Neural progenitor cell (in vitro differentiated cells): ENCODE measurements around the gene AKR7A3. TPM values are rescaled to one million over a fixed set of nuclear protein-coding genes. Genes with fewer than 3 reads are reported as not detected.
A peak's percentile ranks its signal among the peaks of the same experiment; 100 is the strongest.

ENCODE experiments used
- DNase-seq: peaks from one replicate; pipeline ENCODE4 v3.0.0-alpha.2; 2016; ENCODE audit warnings: low spot score
- H2AFZ ChIP-seq: fragments of 200-600 bp; sonication (generic); replicated peaks from 2 replicates; pipeline ENCODE4 v1.6.1; 2016; ENCODE audit warnings: antibody characterized with exemption
- H3F3A ChIP-seq: fragments of 200-600 bp; sonication (generic); 2 replicates; pipeline ENCODE4 v1.6.1; 2016; ENCODE audit warnings: antibody characterized with exemption, low read depth
- H3K27ac ChIP-seq: fragments of 200-600 bp; sonication (generic); 2 replicates; pipeline ENCODE4 v1.5.1; 2016; ENCODE audit warnings: mild to moderate bottlenecking
- H3K27me3 ChIP-seq: fragments of 200-600 bp; sonication (generic); 2 replicates; pipeline ENCODE4 v1.6.1; 2016; ENCODE audit warnings: mild to moderate bottlenecking, moderate library complexity
- H3K36me3 ChIP-seq: fragments of 200-600 bp; sonication (generic); 2 replicates; pipeline ENCODE4 v1.5.1; 2016
- H3K4me1 ChIP-seq: fragments of 200-600 bp; sonication (generic); 2 replicates; pipeline ENCODE4 v1.6.1; 2016; ENCODE audit warnings: mixed run types
- H3K4me2 ChIP-seq: fragments of 200-600 bp; sonication (generic); 2 replicates; pipeline ENCODE4 v1.6.1; 2016
- H3K4me3 ChIP-seq: fragments of 200-600 bp; sonication (generic); 2 replicates; pipeline ENCODE4 v1.5.1; 2016
- H3K79me2 ChIP-seq: fragments of 200-600 bp; sonication (generic); 2 replicates; pipeline ENCODE4 v1.6.1; 2016; ENCODE audit warnings: low read depth
- H3K9ac ChIP-seq: fragments of 200-600 bp; sonication (generic); 2 replicates; pipeline ENCODE4 v1.6.1; 2016
- H3K9me3 ChIP-seq: fragments of 200-600 bp; sonication (generic); 2 replicates; pipeline ENCODE4 v1.5.1; 2016; ENCODE audit warnings: low read depth
- H4K20me1 ChIP-seq: fragments of 200-600 bp; sonication (generic); 2 replicates; pipeline ENCODE4 v1.6.1; 2016; ENCODE audit warnings: low read depth
- H3K27ac Mint-ChIP-seq: 3 replicates; pipeline ENCODE4 v1.8.0; 2021; ENCODE audit warnings: mixed read lengths
- H3K27me3 Mint-ChIP-seq: 2 replicates; pipeline ENCODE4 v1.8.0; 2022; ENCODE audit warnings: low read depth, mild to moderate bottlenecking, inconsistent platforms, moderate library complexity, mixed read lengths; ENCODE audit not compliant: insufficient read depth
- H3K36me3 Mint-ChIP-seq: 3 replicates; pipeline ENCODE4 v1.8.0; 2021; ENCODE audit warnings: mixed read lengths
- H3K4me1 Mint-ChIP-seq: 3 replicates; pipeline ENCODE4 v1.8.0; 2021; ENCODE audit warnings: mixed read lengths
- H3K4me3 Mint-ChIP-seq: 3 replicates; pipeline ENCODE4 v1.8.0; 2021; ENCODE audit warnings: mild to moderate bottlenecking, moderate library complexity, mixed read lengths
- H3K9me3 Mint-ChIP-seq: 3 replicates; pipeline ENCODE4 v1.8.0; 2020; ENCODE audit warnings: mixed read lengths
- CTCF ChIP-seq: fragments of 200-600 bp; sonication (generic); IDR thresholded peaks from 2 replicates; pipeline ENCODE4 v1.5.1; 2017; ENCODE audit warnings: antibody characterized with exemption, mild to moderate bottlenecking
- EZH2 ChIP-seq: fragments of 200-600 bp; sonication (generic); IDR thresholded peaks from 2 replicates; pipeline ENCODE4 v1.6.1; 2017; ENCODE audit warnings: antibody characterized with exemption, mild to moderate bottlenecking, moderate library complexity
- EZH2phosphoT487 ChIP-seq: fragments of 200-600 bp; sonication (generic); IDR thresholded peaks from 2 replicates; pipeline ENCODE4 v1.6.1; 2017; ENCODE audit warnings: antibody characterized with exemption
- total RNA-seq: library from RNA; depleted of rRNA; stranded (reverse); fragments of >200 nt; gene quantifications from 2 replicates; pipeline ENCODE4 v1.2.3, GENCODE V29; 2015; ENCODE audit warnings: low replicate concordance

AKR7A3 gene
- total RNA-seq, 1 donor from 2014 or later = not detected

DNA sequence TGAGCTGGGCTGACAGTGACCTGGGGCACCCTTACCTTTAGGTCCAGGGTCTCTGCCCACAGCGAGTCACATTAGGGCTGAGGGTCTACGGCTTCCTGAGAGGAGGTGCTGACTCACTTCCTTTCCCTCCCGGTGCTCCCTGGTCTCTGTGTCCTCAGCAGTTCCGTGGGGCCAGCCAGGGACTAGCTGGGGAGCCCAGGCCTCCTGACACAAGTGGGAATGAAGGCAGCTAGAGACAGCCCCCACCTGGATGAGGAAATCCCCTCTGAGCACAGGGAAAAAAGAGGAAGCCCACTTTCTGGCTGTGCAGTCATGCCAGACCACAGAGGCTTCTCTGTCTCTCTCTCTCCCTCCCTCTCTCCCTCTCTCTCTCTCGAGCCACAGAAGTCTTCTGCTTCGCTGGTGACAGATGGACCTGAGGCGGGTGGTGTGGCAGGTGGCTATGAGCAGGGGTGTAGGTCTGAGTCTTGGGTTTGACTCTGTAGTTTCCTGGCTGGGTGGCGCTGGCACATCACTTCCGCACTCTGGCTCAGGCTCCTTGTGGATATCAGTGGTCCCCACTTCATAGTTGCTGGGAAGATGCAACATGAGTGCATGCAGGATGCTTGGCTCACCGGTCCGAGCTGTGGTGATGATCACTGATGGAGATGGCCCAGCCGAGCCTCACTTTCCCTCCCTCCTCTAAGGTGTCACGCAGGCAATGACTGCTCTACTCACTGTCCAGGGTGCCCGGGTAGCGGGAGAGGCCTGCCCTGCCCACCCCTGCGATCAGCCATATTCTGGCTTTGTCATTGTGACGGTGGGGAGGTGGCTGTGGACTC lies 27.0 kb upstream of the AKR7A3 start:
- Histone ChIP-seq H3K9me3 (no peaks in the 10 kb centered on the region), H3K79me2 (peaks cover 22% of the 10 kb centered on the region), H3K9ac (no peak overlapping the region), H3K36me3 (no peaks in the 10 kb centered on the region), H3K4me3 (no peak overlapping the region), H3K27me3 (no peaks in the 10 kb centered on the region), H4K20me1 (peaks cover 26% of the 10 kb centered on the region), H3K4me2 (no peak overlapping the region), H2AFZ (no peak overlapping the region), H3F3A (no peaks in the 10 kb centered on the region), H3K4me1 (peaks cover 6% of the 10 kb centered on the region), H3K27ac (no peak overlapping the region)
- Mint-ChIP-seq H3K27me3 (peaks cover 2% of the 10 kb centered on the region), H3K4me3 (no peak overlapping the region), H3K36me3 (peaks cover 6% of the 10 kb centered on the region), H3K27ac (peak overlapping the region; percentile 69), H3K4me1 (peaks cover 23% of the 10 kb centered on the region), H3K9me3 (no peaks in the 10 kb centered on the region)
- TF ChIP-seq EZH2 (no peak), EZH2phosphoT487 (no peak), CTCF (no peak)
- no peak for DNase-seq

DNA sequence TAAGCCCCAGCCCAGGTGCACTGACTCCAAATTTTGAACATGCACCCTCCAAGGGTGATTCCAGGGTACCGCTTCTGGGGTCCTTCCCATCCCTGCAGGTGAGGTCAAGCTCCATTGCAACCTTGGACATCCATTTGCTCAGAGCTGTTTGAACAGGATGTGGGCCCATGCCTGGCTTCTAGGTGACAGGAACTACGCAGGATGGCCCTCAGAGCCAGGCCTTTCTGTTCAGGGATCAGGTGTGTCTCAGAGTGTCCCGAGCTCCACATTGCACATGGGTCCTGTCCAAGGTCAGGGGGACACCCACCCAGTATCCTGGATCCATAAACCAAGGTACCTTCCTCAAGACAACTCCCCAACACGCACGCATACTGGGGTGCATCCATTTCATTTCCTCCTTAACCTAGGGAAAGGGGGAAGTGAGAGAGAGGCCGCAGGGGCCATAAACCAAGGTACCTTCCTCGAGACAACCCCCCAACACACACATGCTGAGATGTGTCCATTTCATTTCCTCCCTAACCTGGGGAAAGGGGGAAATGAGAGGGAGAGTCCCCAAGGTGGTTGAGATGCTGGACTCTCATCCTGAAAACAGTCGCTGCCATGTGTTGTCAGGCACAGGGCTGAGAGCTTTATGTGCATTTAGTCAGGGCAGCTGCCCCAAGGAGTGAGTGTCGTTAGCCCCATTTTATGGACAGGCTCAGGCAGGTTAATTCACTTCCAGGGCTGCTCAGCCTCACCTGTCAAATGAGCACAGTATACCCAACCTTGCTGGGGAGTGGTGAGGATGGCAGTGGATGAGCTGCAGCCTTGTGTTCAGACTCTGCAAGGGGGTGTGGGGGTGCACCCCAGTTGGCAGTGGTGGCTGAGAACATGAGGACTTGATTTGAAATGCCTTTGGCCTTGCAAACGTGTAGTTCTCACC lies 25.7 kb upstream of the AKR7A3 start:
- Mint-ChIP-seq H3K4me3 (no peak overlapping the region), H3K4me1 (peaks cover 31% of the 10 kb centered on the region), H3K27me3 (peaks cover 2% of the 10 kb centered on the region), H3K9me3 (no peaks in the 10 kb centered on the region), H3K27ac (no peak overlapping the region), H3K36me3 (peaks cover 6% of the 10 kb centered on the region)
- peaks cover 36% of the 10 kb centered on the region for H3K79me2 ChIP-seq
- no peak overlapping the region for H3K4me2 ChIP-seq
- no peaks in the 10 kb centered on the region for H3K9me3 ChIP-seq
- no peak for DNase-seq
- no peaks in the 10 kb centered on the region for H3K27me3 ChIP-seq
- no peak overlapping the region for H3K4me3 ChIP-seq
- H4K20me1 ChIP-seq = peaks cover 37% of the 10 kb centered on the region
- no peaks in the 10 kb centered on the region for H3K36me3 ChIP-seq
- no peak overlapping the region for H2AFZ ChIP-seq
- H3K9ac ChIP-seq = no peak overlapping the region
- no peak overlapping the region for H3K27ac ChIP-seq
- TF ChIP-seq EZH2 (no peak), EZH2phosphoT487 (no peak), CTCF (no peak)
- peaks cover 7% of the 10 kb centered on the region for H3K4me1 ChIP-seq
- H3F3A ChIP-seq = no peaks in the 10 kb centered on the region

DNA sequence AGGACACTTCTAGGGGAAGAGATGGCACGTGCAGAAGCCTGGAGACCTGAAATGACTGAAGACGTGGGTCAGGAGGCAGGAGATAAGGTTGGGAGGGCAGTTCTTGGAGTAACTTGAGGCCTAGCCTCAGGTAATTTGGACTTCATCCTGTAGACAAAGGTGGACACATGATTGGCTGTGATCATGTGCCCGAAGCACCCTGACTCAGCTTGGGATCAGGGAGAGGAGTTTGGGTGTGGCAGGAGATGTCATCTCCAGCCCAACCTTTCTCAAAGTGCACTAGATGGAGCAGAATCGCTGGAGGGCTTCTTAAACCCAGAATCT lies 25.0 kb upstream of the AKR7A3 start:
- Histone ChIP-seq H3K4me3 (no peak overlapping the region), H4K20me1 (peaks cover 40% of the 10 kb centered on the region), H3K36me3 (no peaks in the 10 kb centered on the region), H3K27ac (no peak overlapping the region), H3K9me3 (no peaks in the 10 kb centered on the region), H3F3A (no peaks in the 10 kb centered on the region), H3K4me2 (no peak overlapping the region), H3K4me1 (peaks cover 7% of the 10 kb centered on the region), H2AFZ (no peak overlapping the region), H3K27me3 (no peaks in the 10 kb centered on the region), H3K9ac (no peak overlapping the region), H3K79me2 (peaks cover 39% of the 10 kb centered on the region)
- H3K27me3 Mint-ChIP-seq = peaks cover 2% of the 10 kb centered on the region
- DNase-seq = no peak
- peaks cover 10% of the 10 kb centered on the region for H3K36me3 Mint-ChIP-seq
- H3K4me1 Mint-ChIP-seq = peaks cover 37% of the 10 kb centered on the region
- H3K4me3 Mint-ChIP-seq = peak overlapping the region; percentile 80
- H3K9me3 Mint-ChIP-seq = no peaks in the 10 kb centered on the region
- TF ChIP-seq EZH2phosphoT487 = no peak
- TF ChIP-seq CTCF = no peak
- TF ChIP-seq EZH2 = no peak
- H3K27ac Mint-ChIP-seq = peak overlapping the region; percentile 13
